ENCODE measurements around the gene CSNK2A1. TPM values are rescaled to one million over a fixed set of nuclear protein-coding genes. Genes with fewer than 3 reads are reported as not detected.

Gene CSNK2A1
- total RNA-seq, 1 donor from 2014 or later: 214 TPM

GRCh38 chr20:544153-544725, 649 bp upstream of the CSNK2A1 start:
- Mint-ChIP-seq H3K4me3 (ENCODE audit: unreplicated experiment) (peak overlapping the region; percentile 93), H3K27me3 (ENCODE audit: unreplicated experiment) (peaks cover 8% of the 10 kb centered on the region), H3K27ac (ENCODE audit: unreplicated experiment) (peak overlapping the region; percentile 99), H3K9me3 (ENCODE audit: unreplicated experiment) (no peaks in the 10 kb centered on the region), H3K4me1 (ENCODE audit: low read depth, unreplicated experiment) (peaks cover 14% of the 10 kb centered on the region), H3K36me3 (ENCODE audit: unreplicated experiment) (no peaks in the 10 kb centered on the region)
- no peak for DNase-seq
- no peak for TF ChIP-seq CTCF (IDR thresholded peaks at IDR 0.05; ENCODE audit: partially characterized antibody, unreplicated experiment)

- Mint-ChIP-seq H3K36me3 (ENCODE audit: unreplicated experiment) (no peaks in the 10 kb centered on the region), H3K4me3 (ENCODE audit: unreplicated experiment) (peak overlapping the region; percentile 93), H3K9me3 (ENCODE audit: unreplicated experiment) (no peaks in the 10 kb centered on the region), H3K27me3 (ENCODE audit: unreplicated experiment) (peaks cover 12% of the 10 kb centered on the region), H3K4me1 (ENCODE audit: low read depth, unreplicated experiment) (peaks cover 15% of the 10 kb centered on the region), H3K27ac (ENCODE audit: unreplicated experiment) (peak overlapping the region; percentile 72)
- TF ChIP-seq CTCF (IDR thresholded peaks at IDR 0.05; ENCODE audit: partially characterized antibody, unreplicated experiment): no peak
- DNase-seq: no peak
Observed at GRCh38 chr20:542777-543368, 717 bp downstream of the CSNK2A1 start.

- Mint-ChIP-seq H3K9me3 (ENCODE audit: unreplicated experiment) (no peaks in the 10 kb centered on the region), H3K4me1 (ENCODE audit: low read depth, unreplicated experiment) (peaks cover 23% of the 10 kb centered on the region), H3K27me3 (ENCODE audit: unreplicated experiment) (peaks cover 12% of the 10 kb centered on the region), H3K36me3 (ENCODE audit: unreplicated experiment) (no peaks in the 10 kb centered on the region), H3K27ac (ENCODE audit: unreplicated experiment) (no peak overlapping the region), H3K4me3 (ENCODE audit: unreplicated experiment) (peak overlapping the region; percentile 76)
- DNase-seq: no peak
- TF ChIP-seq CTCF (IDR thresholded peaks at IDR 0.05; ENCODE audit: partially characterized antibody, unreplicated experiment): no peak
Observed at GRCh38 chr20:540391-541201, 3.0 kb downstream of the CSNK2A1 start.

- Mint-ChIP-seq H3K4me3 (ENCODE audit: unreplicated experiment) (peak overlapping the region; percentile 76), H3K4me1 (ENCODE audit: low read depth, unreplicated experiment) (peaks cover 23% of the 10 kb centered on the region), H3K9me3 (ENCODE audit: unreplicated experiment) (no peaks in the 10 kb centered on the region), H3K27ac (ENCODE audit: unreplicated experiment) (no peak overlapping the region), H3K27me3 (ENCODE audit: unreplicated experiment) (peaks cover 12% of the 10 kb centered on the region), H3K36me3 (ENCODE audit: unreplicated experiment) (no peaks in the 10 kb centered on the region)
- no peak for TF ChIP-seq CTCF (IDR thresholded peaks at IDR 0.05; ENCODE audit: partially characterized antibody, unreplicated experiment)
- DNase-seq: no peak
Observed at GRCh38 chr20:539848-540247, 3.7 kb downstream of the CSNK2A1 start.

GRCh38 chr20:539191-539590, 4.4 kb downstream of the CSNK2A1 start:
- H3K4me3 Mint-ChIP-seq (ENCODE audit: unreplicated experiment): peak overlapping the region; percentile 76
- H3K4me1 Mint-ChIP-seq (ENCODE audit: low read depth, unreplicated experiment): peaks cover 27% of the 10 kb centered on the region
- peaks cover 6% of the 10 kb centered on the region for H3K27me3 Mint-ChIP-seq (ENCODE audit: unreplicated experiment)
- no peak for TF ChIP-seq CTCF (IDR thresholded peaks at IDR 0.05; ENCODE audit: partially characterized antibody, unreplicated experiment)
- no peak overlapping the region for H3K27ac Mint-ChIP-seq (ENCODE audit: unreplicated experiment)
- H3K9me3 Mint-ChIP-seq (ENCODE audit: unreplicated experiment): no peaks in the 10 kb centered on the region
- H3K36me3 Mint-ChIP-seq (ENCODE audit: unreplicated experiment): no peaks in the 10 kb centered on the region
- DNase-seq: no peak
